22Rv1 (cell line): Measurements from ENCODE around the gene TRPT1.

ENCODE experiments used
- ZFX ChIP-seq: fragments of 450-650 bp; IDR thresholded peaks from 2 replicates; pipeline ENCODE4 v1.6.1; 2017; ENCODE audit warnings: antibody characterized with exemption, borderline replicate concordance
- TF ChIP-seq, protein P1 (sequence below): fragments of 450-650 bp; IDR thresholded peaks from 2 replicates; pipeline ENCODE4 v1.5.1; 2017; ENCODE audit warnings: mild to moderate bottlenecking

- TF ChIP-seq, protein P1, sequence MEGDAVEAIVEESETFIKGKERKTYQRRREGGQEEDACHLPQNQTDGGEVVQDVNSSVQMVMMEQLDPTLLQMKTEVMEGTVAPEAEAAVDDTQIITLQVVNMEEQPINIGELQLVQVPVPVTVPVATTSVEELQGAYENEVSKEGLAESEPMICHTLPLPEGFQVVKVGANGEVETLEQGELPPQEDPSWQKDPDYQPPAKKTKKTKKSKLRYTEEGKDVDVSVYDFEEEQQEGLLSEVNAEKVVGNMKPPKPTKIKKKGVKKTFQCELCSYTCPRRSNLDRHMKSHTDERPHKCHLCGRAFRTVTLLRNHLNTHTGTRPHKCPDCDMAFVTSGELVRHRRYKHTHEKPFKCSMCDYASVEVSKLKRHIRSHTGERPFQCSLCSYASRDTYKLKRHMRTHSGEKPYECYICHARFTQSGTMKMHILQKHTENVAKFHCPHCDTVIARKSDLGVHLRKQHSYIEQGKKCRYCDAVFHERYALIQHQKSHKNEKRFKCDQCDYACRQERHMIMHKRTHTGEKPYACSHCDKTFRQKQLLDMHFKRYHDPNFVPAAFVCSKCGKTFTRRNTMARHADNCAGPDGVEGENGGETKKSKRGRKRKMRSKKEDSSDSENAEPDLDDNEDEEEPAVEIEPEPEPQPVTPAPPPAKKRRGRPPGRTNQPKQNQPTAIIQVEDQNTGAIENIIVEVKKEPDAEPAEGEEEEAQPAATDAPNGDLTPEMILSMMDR: no peak
- no peak for TF ChIP-seq ZFX
These were observed 38.4 kb upstream of the TRPT1 start for GRCh38 chr11:64264371-64264852.
